GM12878 (cell line): Measurements from ENCODE around the gene ZNF618. TPM values are rescaled to one million over a fixed set of nuclear protein-coding genes. Genes with fewer than 3 reads are reported as not detected.

Experiments
- ATAC-seq: fragments of 200-7000 bp; cut with Tn5 transposase; 3 replicates; pipeline ENCODE4 v1.9.1; 2020; ENCODE audit warnings: mild to moderate bottlenecking, moderate library complexity
- BruUV-seq: library from RNA; stranded (reverse); fragments of 400-500 nt; replicated peaks from 2 replicates; lab custom pipeline; 2021; lab: Mats Ljungman, UMichigan
- CTCF ChIA-PET: fragments of 300-600 bp; sonication (Branson Sonifier 250); formaldehyde crosslinking; extraction: SDS; loops from one replicate; lab custom pipeline; 2021; ENCODE audit warnings: inconsistent platforms; lab: Yijun Ruan, JAX
- POLR2A ChIA-PET: fragments of 350-600 bp; formaldehyde crosslinking; extraction: SDS; loops from one replicate; lab custom pipeline; 2021; ENCODE audit warnings: inconsistent platforms; lab: Charles Lee
- RAD21 ChIA-PET: fragments of 300-600 bp; sonication (Branson Sonifier 250); formaldehyde crosslinking; loops from one replicate; lab custom pipeline; 2023; ENCODE audit warnings: antibody characterized with exemption; ENCODE audit not compliant: unreplicated experiment; lab: Charles Lee
- SMC1A ChIA-PET: fragments of 300-600 bp; sonication (Branson Sonifier 250); formaldehyde crosslinking; loops from one replicate; lab custom pipeline; 2023; ENCODE audit not compliant: unreplicated experiment, uncharacterized antibody; lab: Charles Lee
- DNase-seq: peaks from one replicate; pipeline ENCODE4 v3.0.0-alpha.2; 2011; ENCODE audit warnings: low read depth, low spot score
- FAIRE-seq: peaks from 3 replicates; lab custom pipeline; 2011; peaks lifted over from hg19 to GRCh38; lab: Jason Lieb, UNC
- H2AFZ ChIP-seq: 2 replicates; pipeline ENCODE4 v1.6.0; 2011; ENCODE audit warnings: low read depth, low read length, control low read depth; ENCODE audit not compliant: control insufficient read depth
- H3K27ac ChIP-seq: 2 replicates; pipeline ENCODE4 v1.5.1; 2011; ENCODE audit warnings: control low read depth; ENCODE audit not compliant: control insufficient read depth, insufficient read depth
- H3K27me3 ChIP-seq, 2 experiments: replicated peaks in 1 of 2; 2 replicates each; pipeline versions ENCODE4 v1.6.0 to v1.6.1; 2011; ENCODE audit warnings: low read length in 1 of 2; ENCODE audit not compliant: control insufficient read depth in 2 of 2, insufficient read depth in 2 of 2
- H3K36me3 ChIP-seq, 2 experiments: 2 replicates each; pipeline ENCODE4 v1.5.1; 2011; ENCODE audit warnings: low read length in 1 of 2; ENCODE audit not compliant: control insufficient read depth in 2 of 2, insufficient read depth in 2 of 2
- H3K4me1 ChIP-seq: 2 replicates; pipeline ENCODE4 v1.6.1; 2011; ENCODE audit warnings: mild to moderate bottlenecking, low read length, moderate library complexity, mixed read lengths; ENCODE audit not compliant: control insufficient read depth, insufficient read depth
- H3K4me2 ChIP-seq: 2 replicates; pipeline ENCODE4 v1.6.0; 2011; ENCODE audit warnings: control low read depth; ENCODE audit not compliant: control insufficient read depth, insufficient read depth
- H3K4me3 ChIP-seq: fragments of 200-600 bp; sonication (generic); 2 replicates; pipeline ENCODE4 v1.5.1; 2016
- H3K79me2 ChIP-seq: 2 replicates; pipeline ENCODE4 v1.6.0; 2011; ENCODE audit warnings: low read length; ENCODE audit not compliant: control insufficient read depth, insufficient read depth
- H3K9ac ChIP-seq: 2 replicates; pipeline ENCODE4 v1.8.0; 2011; ENCODE audit warnings: low read length, control low read depth, mixed read lengths; ENCODE audit not compliant: control insufficient read depth, insufficient read depth
- H3K9me3 ChIP-seq: replicated peaks from 3 replicates; pipeline ENCODE4 v1.5.1; 2011; ENCODE audit warnings: mild to moderate bottlenecking, low read length; ENCODE audit not compliant: control insufficient read depth, insufficient read depth
- H4K20me1 ChIP-seq: 2 replicates; pipeline ENCODE4 v1.6.0; 2011; ENCODE audit not compliant: control insufficient read depth, insufficient read depth
- ATF7 ChIP-seq: fragments of 450-650 bp; IDR thresholded peaks from 2 replicates; pipeline ENCODE4 v1.6.1; 2016; ENCODE audit warnings: low read depth, mild to moderate bottlenecking
- BACH1 ChIP-seq: fragments of 450-650 bp; IDR thresholded peaks from 2 replicates; pipeline ENCODE4 v1.6.1; 2017; ENCODE audit warnings: mild to moderate bottlenecking, borderline replicate concordance
- CREM ChIP-seq: IDR thresholded peaks from 2 replicates; pipeline ENCODE4 v1.6.1; 2014; ENCODE audit warnings: antibody characterized with exemption, low read depth
- EGR1 ChIP-seq, 2 experiments: IDR thresholded peaks; 1 replicate in 1 of 2; 2 replicates in 1 of 2; pipeline ENCODE4 v1.6.1; 2011 to 2012; ENCODE audit warnings: low read depth in 2 of 2, low read length in 2 of 2, borderline replicate concordance in 1 of 2, mild to moderate bottlenecking in 1 of 2, moderate library complexity in 1 of 2
- FOXM1 ChIP-seq: IDR thresholded peaks from 2 replicates; pipeline ENCODE4 v1.6.1; 2012; ENCODE audit warnings: low read depth, mild to moderate bottlenecking, inconsistent platforms, low read length, moderate library complexity
- HDGF ChIP-seq: fragments of 450-650 bp; IDR thresholded peaks from 2 replicates; pipeline ENCODE4 v1.6.1; 2016; ENCODE audit warnings: antibody characterized with exemption
- NFYA ChIP-seq: IDR thresholded peaks from 2 replicates; pipeline ENCODE4 v1.6.1; 2011; ENCODE audit warnings: low read depth, mild to moderate bottlenecking, low read length, improper control_type of control experiment, borderline replicate concordance
- POLR2A ChIP-seq: IDR thresholded peaks from 2 replicates; pipeline ENCODE4 v1.6.1; 2011; ENCODE audit warnings: low read depth, mild to moderate bottlenecking, low read length
- SPI1 ChIP-seq: IDR thresholded peaks from 2 replicates; pipeline ENCODE4 v1.6.1; 2011; ENCODE audit warnings: low read depth, mild to moderate bottlenecking, low read length, moderate library complexity, borderline replicate concordance; ENCODE audit not compliant: insufficient read depth
- YBX1 ChIP-seq: fragments of 450-650 bp; IDR thresholded peaks from 2 replicates; pipeline ENCODE4 v1.6.1; 2016; ENCODE audit warnings: antibody characterized with exemption
- WGBS: methylation state at CpG from one replicate; pipeline ENCODE4 v1.1.6; 2016; ENCODE audit warnings: low lambda C conversion rate; ENCODE audit not compliant: insufficient replicate concordance, insufficient coverage; ENCODE audit errors: missing lambda C conversion rate; 5-methylcytosine and 5-hydroxymethylcytosine counted together
- in situ Hi-C: fragments of 300-500 bp; cut with MboI; formaldehyde crosslinking; loops from 9 replicates; pipeline ENCODE4 v1.14.3; 2018; ENCODE audit warnings: mixed read lengths
- intact Hi-C: fragments of 100-400 bp; cut with micrococcal nuclease; formaldehyde crosslinking; loops from one replicate; pipeline ENCODE4 v1.14.2; 2022; ENCODE audit not compliant: unreplicated experiment
- polyA plus RNA-seq, 11 experiments: library from polyadenylated mRNA; depleted of rRNA in 4 of 11; unstranded in 6 of 11; stranded (reverse) in 5 of 11; fragments of >200 nt; fragmentation: Nextera tagmentation in 4 of 11; fragmentation: Illumina TruSeq in 1 of 11; extraction: Ambion mirVana in 4 of 11; extraction: Trizol in 1 of 11; gene quantifications; 1 replicate in 1 of 11; 2 replicates in 10 of 11; pipeline versions ENCODE4 v1.2.1 to v1.2.3, GENCODE V29; 2011 to 2016; ENCODE audit warnings: inconsistent platforms in 2 of 11, missing spikeins in 2 of 11, low read depth in 1 of 11
- total RNA-seq, 4 experiments: library from RNA; depleted of rRNA in 3 of 4; stranded (reverse); fragments of >200 nt in 3 of 4; fragmentation: Illumina TruSeq in 1 of 4; extraction: Trizol in 1 of 4; gene quantifications; 2 replicates each; pipeline versions ENCODE4 v1.2.1 to v1.2.3, GENCODE V29; 2013 to 2021
- TF ChIP-seq, protein P1 (sequence below): IDR thresholded peaks from 2 replicates; pipeline ENCODE4 v1.6.1; 2012; ENCODE audit warnings: low read depth, low read length, improper control_type of control experiment
- TF ChIP-seq, protein P2 (sequence below): fragments of 450-650 bp; formaldehyde crosslinking; IDR thresholded peaks from 2 replicates; pipeline ENCODE4 v1.4.0; 2020; ENCODE audit warnings: mild to moderate bottlenecking, moderate library complexity
- TF ChIP-seq, protein P3 (sequence below): fragments of 150-350 bp; IDR thresholded peaks from 2 replicates; pipeline ENCODE4 v1.6.1; 2016; ENCODE audit warnings: low read depth, low read length
- TF ChIP-seq, protein P4 (sequence below): fragments of 450-650 bp; IDR thresholded peaks from 2 replicates; pipeline ENCODE4 v1.6.1; 2014; ENCODE audit warnings: mild to moderate bottlenecking

ZNF618 gene
- total and polyA plus RNA-seq, 10 of the 15 experiments (the other 5 are each of a cell fraction or from before 2014, with no cell fraction given): 0.01 to 0.24 (median 0.06) TPM; not detected in 2

DNA sequence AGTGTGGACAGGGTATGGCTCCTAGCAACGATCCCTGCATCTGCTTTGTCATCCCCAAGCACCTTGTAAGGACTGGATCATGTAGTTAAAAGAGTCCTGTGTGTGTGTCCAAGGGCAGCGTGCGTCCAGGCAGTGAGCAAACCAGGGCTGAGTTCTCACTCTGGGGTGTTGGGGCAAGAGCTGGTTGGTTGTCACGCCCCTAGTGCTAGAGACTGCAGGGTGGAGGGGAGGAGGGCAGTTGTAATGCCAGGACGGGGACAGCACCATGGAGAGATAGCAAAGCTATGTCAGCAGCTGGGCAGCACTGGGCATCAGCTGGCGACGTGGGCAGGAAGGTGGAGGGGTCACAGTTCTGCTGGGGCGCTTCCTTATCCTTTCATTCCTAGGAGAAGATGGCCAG is 100.8 kb downstream of the ZNF618 start:
- no peaks in the 10 kb centered on the region for H3K79me2 ChIP-seq
- FAIRE-seq: no peak
- H3K27me3 ChIP-seq: peaks cover 0 to 3% of the 10 kb centered on the region in 2 experiments; a peak in 2 of 4 replicates
- no TSS peak for BruUV-seq
- no peak for ATAC-seq
- POLR2A ChIA-PET: no interaction called here
- in situ Hi-C loops (no loop called here), intact Hi-C loops (no loop called here)
- RAD21 ChIA-PET: no interaction called here
- CTCF ChIA-PET: no interaction called here
- no peak overlapping the region for H3K27ac ChIP-seq
- no peak for DNase-seq
- SMC1A ChIA-PET: no interaction called here
- H3K9ac ChIP-seq: no peak overlapping the region
- H3K4me3 ChIP-seq: no peak overlapping the region
- no peaks in the 10 kb centered on the region for H4K20me1 ChIP-seq
- no peaks in the 10 kb centered on the region for H3K9me3 ChIP-seq
- H2AFZ ChIP-seq: no peak overlapping the region
- 0% methylated on average over 8 of the region's 8 CpGs for WGBS
- no peaks in the 10 kb centered on the region for H3K4me1 ChIP-seq
- TF ChIP-seq FOXM1 (no peak), HDGF (no peak), BACH1 (no peak), YBX1 (no peak), CREM (no peak), ATF7 (no peak), EGR1 (IDR thresholded peaks at IDR 0.05; ENCODE audit: borderline replicate concordance in 1 of 2, low read depth in 2 of 2, low read length in 2 of 2) (no peak), SPI1 (no peak), POLR2A (no peak), NFYA (no peak)
- TF ChIP-seq, protein P1, sequence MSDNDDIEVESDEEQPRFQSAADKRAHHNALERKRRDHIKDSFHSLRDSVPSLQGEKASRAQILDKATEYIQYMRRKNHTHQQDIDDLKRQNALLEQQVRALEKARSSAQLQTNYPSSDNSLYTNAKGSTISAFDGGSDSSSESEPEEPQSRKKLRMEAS: no peak
- TF ChIP-seq, protein P2, sequence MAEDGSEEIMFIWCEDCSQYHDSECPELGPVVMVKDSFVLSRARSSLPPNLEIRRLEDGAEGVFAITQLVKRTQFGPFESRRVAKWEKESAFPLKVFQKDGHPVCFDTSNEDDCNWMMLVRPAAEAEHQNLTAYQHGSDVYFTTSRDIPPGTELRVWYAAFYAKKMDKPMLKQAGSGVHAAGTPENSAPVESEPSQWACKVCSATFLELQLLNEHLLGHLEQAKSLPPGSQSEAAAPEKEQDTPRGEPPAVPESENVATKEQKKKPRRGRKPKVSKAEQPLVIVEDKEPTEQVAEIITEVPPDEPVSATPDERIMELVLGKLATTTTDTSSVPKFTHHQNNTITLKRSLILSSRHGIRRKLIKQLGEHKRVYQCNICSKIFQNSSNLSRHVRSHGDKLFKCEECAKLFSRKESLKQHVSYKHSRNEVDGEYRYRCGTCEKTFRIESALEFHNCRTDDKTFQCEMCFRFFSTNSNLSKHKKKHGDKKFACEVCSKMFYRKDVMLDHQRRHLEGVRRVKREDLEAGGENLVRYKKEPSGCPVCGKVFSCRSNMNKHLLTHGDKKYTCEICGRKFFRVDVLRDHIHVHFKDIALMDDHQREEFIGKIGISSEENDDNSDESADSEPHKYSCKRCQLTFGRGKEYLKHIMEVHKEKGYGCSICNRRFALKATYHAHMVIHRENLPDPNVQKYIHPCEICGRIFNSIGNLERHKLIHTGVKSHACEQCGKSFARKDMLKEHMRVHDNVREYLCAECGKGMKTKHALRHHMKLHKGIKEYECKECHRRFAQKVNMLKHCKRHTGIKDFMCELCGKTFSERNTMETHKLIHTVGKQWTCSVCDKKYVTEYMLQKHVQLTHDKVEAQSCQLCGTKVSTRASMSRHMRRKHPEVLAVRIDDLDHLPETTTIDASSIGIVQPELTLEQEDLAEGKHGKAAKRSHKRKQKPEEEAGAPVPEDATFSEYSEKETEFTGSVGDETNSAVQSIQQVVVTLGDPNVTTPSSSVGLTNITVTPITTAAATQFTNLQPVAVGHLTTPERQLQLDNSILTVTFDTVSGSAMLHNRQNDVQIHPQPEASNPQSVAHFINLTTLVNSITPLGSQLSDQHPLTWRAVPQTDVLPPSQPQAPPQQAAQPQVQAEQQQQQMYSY (CRISPR knock-in tag): no peak
- TF ChIP-seq, protein P3, sequence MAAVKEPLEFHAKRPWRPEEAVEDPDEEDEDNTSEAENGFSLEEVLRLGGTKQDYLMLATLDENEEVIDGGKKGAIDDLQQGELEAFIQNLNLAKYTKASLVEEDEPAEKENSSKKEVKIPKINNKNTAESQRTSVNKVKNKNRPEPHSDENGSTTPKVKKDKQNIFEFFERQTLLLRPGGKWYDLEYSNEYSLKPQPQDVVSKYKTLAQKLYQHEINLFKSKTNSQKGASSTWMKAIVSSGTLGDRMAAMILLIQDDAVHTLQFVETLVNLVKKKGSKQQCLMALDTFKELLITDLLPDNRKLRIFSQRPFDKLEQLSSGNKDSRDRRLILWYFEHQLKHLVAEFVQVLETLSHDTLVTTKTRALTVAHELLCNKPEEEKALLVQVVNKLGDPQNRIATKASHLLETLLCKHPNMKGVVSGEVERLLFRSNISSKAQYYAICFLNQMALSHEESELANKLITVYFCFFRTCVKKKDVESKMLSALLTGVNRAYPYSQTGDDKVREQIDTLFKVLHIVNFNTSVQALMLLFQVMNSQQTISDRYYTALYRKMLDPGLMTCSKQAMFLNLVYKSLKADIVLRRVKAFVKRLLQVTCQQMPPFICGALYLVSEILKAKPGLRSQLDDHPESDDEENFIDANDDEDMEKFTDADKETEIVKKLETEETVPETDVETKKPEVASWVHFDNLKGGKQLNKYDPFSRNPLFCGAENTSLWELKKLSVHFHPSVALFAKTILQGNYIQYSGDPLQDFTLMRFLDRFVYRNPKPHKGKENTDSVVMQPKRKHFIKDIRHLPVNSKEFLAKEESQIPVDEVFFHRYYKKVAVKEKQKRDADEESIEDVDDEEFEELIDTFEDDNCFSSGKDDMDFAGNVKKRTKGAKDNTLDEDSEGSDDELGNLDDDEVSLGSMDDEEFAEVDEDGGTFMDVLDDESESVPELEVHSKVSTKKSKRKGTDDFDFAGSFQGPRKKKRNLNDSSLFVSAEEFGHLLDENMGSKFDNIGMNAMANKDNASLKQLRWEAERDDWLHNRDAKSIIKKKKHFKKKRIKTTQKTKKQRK: no peak
- TF ChIP-seq, protein P4, sequence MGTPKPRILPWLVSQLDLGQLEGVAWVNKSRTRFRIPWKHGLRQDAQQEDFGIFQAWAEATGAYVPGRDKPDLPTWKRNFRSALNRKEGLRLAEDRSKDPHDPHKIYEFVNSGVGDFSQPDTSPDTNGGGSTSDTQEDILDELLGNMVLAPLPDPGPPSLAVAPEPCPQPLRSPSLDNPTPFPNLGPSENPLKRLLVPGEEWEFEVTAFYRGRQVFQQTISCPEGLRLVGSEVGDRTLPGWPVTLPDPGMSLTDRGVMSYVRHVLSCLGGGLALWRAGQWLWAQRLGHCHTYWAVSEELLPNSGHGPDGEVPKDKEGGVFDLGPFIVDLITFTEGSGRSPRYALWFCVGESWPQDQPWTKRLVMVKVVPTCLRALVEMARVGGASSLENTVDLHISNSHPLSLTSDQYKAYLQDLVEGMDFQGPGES: no peak
- TF ChIP-seq, all 136 proteins: peak for 0
- Histone ChIP-seq H3K4me2 (no peak overlapping the region), H3K36me3 (no peaks in the 10 kb centered on the region)
